PC-3 (cell line): ENCODE data around the gene CTNNA3.

Experiments
- CTCF ChIP-seq: fragments of 300-600 bp; sonication (generic); conservative IDR thresholded peaks from 2 replicates; pipeline ENCODE4 v1.5.1; 2017; ENCODE audit warnings: antibody characterized with exemption, low read depth, mild to moderate bottlenecking, low read length
- EZH2 ChIP-seq: fragments of 300-600 bp; sonication (generic); IDR thresholded peaks from one replicate; pipeline ENCODE4 v1.6.1; 2017; ENCODE audit warnings: antibody characterized with exemption, mild to moderate bottlenecking, low read length; ENCODE audit not compliant: unreplicated experiment
- EZH2phosphoT487 ChIP-seq: fragments of 300-600 bp; sonication (generic); IDR thresholded peaks from 2 replicates; pipeline ENCODE4 v1.6.1; 2018; ENCODE audit warnings: mild to moderate bottlenecking, antibody characterized with exemption, low read length, borderline replicate concordance

DNA sequence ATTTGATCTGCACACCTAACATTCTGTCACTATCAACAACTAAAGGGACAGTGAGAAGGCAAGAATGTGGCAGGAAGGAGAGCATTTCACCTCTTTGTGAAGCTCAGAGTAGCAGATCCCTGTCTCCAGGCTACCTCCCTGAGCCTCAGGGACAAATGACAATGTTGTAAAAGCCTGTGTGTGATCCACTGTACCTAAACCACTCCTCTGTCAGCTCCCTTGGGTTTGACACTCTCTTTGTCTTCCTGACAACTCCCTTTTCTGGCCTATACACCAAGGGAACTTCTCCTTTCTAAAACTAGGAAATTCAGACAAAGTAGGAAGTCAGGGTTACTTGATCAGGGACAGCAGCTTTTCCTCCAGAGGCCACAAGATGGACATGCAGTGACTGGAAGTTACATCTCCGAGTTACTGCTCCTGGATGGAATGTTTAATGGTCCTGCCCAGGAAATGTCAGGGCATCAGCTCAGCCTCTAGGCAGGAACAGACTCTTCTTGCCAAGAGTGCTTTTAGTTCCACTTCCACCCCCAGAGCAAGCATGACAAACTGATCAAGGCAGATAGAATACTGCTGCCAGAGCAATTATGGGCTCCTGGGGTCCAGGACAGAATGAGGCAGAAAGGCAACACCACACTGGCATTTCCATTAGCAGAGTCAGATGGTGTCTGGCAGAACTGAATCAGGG, 1784.7 kb downstream of the CTNNA3 start:
- TF ChIP-seq CTCF (no peak), EZH2phosphoT487 (no peak), EZH2 (no peak)
